ENCODE measurements around the gene PITPNM2.

PITPNM2 gene

DNA sequence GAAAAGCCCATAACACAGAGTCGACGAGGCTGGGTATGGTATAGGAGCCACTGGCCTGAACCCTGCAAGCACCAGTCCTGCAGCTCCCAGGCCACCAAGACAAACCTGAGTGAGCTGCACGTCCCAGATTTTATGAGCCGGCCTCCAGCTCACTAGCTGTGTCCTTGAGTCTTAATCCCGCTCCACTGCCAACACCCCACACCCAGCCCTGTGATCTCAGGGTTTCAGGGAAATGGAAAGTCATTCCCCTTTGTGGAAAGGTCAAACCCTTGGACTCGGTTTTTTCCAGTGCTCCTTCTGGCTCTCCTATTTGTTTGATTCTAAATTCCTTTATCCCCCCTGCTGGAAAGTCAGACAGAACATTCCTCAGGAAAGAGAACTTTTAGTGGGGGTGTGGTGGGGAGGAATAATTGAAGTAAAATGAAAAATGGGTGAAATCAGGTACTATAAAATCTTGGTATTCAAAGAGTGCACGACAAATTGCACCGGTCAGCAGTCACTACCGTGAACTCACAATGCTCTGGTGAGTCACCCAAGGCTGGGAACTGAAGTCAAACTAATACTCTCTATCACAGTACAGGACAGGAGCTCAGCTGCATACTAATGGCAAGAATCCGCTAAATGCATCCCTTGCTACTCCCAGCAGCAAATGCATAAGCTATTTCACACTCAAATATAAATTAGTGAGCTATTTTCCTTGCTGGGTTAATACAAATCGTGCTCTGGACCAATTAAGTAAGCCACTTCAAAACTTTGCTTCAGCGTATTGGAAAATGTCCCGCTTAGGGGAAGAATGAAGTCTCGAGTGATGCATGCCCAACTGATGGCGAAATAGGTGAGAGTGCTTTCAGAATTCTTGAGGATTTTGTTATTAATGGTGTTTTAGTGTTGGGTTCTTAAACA, 9.0 kb downstream of the PITPNM2 start:
- no peak for TF ChIP-seq POLR2AphosphoS5 (IDR thresholded peaks at IDR 0.05; ENCODE audit: borderline replicate concordance, low read depth, low read length)
- TF ChIP-seq FOXP2 (optimal IDR thresholded peaks at IDR 0.05; ENCODE audit: control extremely low read depth, extremely low read length, insufficient read depth) = no peak
- TF ChIP-seq EZH2 (IDR thresholded peaks at IDR 0.05) = no peak
- Histone ChIP-seq H3K9me3 (ENCODE audit: low read depth, low read length) (no peaks in the 10 kb centered on the region), H3K27ac (peak overlapping the region; percentile 26; the same call in 1 of the 2 replicates), H3K4me3 (peak overlapping the region; percentile 40; the same call in 1 of the 2 replicates), H3K36me3 (ENCODE audit: insufficient read depth, low read length) (no peaks in the 10 kb centered on the region), H3K9ac (ENCODE audit: insufficient read length) (no peak overlapping the region)
- DNase-seq (ENCODE audit: low read depth, low spot score) = no peak

DNA sequence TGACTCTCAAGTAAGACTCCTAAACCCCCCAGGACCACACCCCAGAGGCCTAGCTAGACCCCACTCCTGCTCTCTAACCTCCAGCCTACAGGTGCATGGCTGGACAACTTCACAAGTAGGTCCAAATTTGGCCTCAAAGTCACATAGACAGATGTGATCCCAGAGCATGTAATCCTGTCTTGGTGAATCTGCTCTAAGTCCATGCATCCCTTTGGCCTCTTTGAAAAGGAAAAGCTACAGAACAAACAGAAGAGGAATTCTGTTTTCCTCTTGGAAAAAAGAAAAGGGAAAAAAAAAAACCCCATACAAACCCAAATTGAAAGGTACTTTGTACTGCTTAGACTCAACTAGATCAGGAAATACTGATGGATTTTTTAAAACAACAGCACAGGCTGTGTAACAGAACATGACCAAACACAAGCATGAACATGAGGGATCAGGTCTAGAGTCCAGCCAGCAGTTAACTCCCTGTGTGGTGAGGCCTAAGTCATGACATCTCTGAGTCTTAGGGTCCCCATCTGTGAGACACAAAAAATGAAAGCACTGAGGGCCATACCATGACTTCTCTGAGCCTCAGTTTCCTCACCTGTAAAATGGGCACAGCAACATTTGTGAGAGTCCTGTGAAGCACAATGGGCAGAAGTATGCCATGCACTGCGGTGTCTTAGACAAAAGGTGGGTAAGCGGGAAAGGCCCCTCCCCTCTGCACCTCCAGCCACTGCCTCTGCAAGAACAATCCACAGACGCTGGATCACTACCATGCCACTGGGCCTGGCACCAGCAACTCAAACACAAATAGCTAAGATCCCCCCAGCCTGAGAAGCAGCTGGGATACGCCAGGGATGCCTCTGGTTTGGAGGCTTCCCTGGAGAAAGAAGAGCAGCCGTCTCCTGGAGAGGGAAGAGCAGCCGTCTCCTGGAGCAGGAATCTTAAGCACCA, 9.9 kb downstream of the PITPNM2 start:
- TF ChIP-seq POLR2AphosphoS5 (IDR thresholded peaks at IDR 0.05; ENCODE audit: borderline replicate concordance, low read depth, low read length) = no peak
- no peak for TF ChIP-seq FOXP2 (optimal IDR thresholded peaks at IDR 0.05; ENCODE audit: control extremely low read depth, extremely low read length, insufficient read depth)
- TF ChIP-seq EZH2 (IDR thresholded peaks at IDR 0.05) = no peak
- H3K27ac ChIP-seq = no peak overlapping the region
- no peaks in the 10 kb centered on the region for H3K36me3 ChIP-seq (ENCODE audit: insufficient read depth, low read length)
- H3K9ac ChIP-seq (ENCODE audit: insufficient read length) = no peak overlapping the region
- H3K4me3 ChIP-seq = no peak overlapping the region
- no peaks in the 10 kb centered on the region for H3K9me3 ChIP-seq (ENCODE audit: low read depth, low read length)
- no peak for DNase-seq (ENCODE audit: low read depth, low spot score)

DNA sequence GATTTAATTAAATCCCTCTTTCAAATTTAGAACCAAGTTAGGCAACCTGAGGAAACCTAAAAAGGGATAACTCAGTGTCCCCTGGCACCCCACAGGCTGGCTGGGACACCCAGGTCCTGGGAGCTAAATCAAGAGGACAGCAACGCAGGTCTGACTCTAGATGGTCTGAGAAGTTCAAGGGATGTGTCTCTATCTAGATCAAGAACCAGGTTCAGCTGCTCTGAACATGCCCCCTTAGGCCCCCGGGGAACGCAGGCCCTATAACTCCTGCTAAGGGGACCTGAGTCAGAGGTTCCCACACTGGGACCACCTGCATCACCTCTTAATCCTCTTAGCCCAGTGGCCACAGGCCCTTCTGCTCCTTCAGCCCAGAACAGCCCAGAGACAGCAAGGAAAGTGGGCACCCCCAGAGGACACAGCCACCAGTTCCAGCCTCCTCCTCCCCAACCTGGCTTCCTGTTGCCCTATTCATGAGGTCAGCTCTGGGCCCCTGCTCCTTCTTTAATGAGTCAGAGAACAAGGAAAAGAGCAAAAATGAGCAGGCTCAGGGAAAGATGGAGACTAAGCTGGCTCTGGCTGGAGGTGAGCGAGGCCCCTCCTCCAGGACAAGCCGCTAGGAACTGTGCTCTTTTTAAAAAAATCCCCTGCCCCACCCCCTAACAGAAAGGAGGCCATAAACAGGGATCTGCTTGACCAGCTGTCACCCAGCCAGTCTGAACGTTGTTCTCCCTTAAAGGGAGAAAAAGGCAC, 10.8 kb downstream of the PITPNM2 start:
- no peak overlapping the region for H3K4me3 ChIP-seq
- H3K36me3 ChIP-seq (ENCODE audit: insufficient read depth, low read length) = no peaks in the 10 kb centered on the region
- no peak overlapping the region for H3K27ac ChIP-seq
- DNase-seq (ENCODE audit: low read depth, low spot score) = no peak
- H3K9me3 ChIP-seq (ENCODE audit: low read depth, low read length) = no peaks in the 10 kb centered on the region
- TF ChIP-seq EZH2 (IDR thresholded peaks at IDR 0.05) = no peak
- no peak for TF ChIP-seq FOXP2 (optimal IDR thresholded peaks at IDR 0.05; ENCODE audit: control extremely low read depth, extremely low read length, insufficient read depth)
- no peak for TF ChIP-seq POLR2AphosphoS5 (IDR thresholded peaks at IDR 0.05; ENCODE audit: borderline replicate concordance, low read depth, low read length)
- no peak overlapping the region for H3K9ac ChIP-seq (ENCODE audit: insufficient read length)

DNA sequence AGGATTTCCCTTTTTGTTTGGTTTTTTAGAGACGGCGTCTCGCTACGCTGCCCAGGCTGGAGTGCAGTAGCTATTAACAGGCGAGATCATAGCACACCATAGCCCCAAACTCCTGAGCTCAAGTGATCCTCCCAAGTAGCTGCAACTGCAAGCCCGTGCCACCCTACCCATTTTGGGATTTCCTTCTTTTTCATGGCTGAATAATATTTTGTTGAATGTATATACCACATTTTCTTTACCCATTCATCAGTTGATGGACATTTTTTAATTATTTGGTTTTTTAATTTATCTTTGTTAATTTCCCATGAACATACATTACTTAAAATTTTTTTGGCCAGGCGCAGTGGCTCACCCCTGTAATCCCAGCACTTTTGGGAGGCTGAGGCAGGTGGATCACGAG, 15.2 kb downstream of the PITPNM2 start:
- no peak overlapping the region for H3K9ac ChIP-seq (ENCODE audit: insufficient read length)
- TF ChIP-seq FOXP2 (optimal IDR thresholded peaks at IDR 0.05; ENCODE audit: control extremely low read depth, extremely low read length, insufficient read depth) = no peak
- TF ChIP-seq POLR2AphosphoS5 (IDR thresholded peaks at IDR 0.05; ENCODE audit: borderline replicate concordance, low read depth, low read length) = no peak
- no peak for TF ChIP-seq EZH2 (IDR thresholded peaks at IDR 0.05)

GRCh38 chr12:123134826-123135225, 16.1 kb downstream of the PITPNM2 start:
- Histone ChIP-seq H3K9ac (ENCODE audit: insufficient read length) (no peak overlapping the region), H3K9me3 (ENCODE audit: low read depth, low read length) (no peaks in the 10 kb centered on the region), H3K4me3 (no peak overlapping the region), H3K36me3 (ENCODE audit: insufficient read depth, low read length) (no peaks in the 10 kb centered on the region), H3K27ac (no peak overlapping the region)
- no peak for DNase-seq (ENCODE audit: low read depth, low spot score)
- TF ChIP-seq EZH2 (IDR thresholded peaks at IDR 0.05) (no peak), POLR2AphosphoS5 (IDR thresholded peaks at IDR 0.05; ENCODE audit: borderline replicate concordance, low read depth, low read length) (no peak), FOXP2 (optimal IDR thresholded peaks at IDR 0.05; ENCODE audit: control extremely low read depth, extremely low read length, insufficient read depth) (no peak)

More for the DNA sequence above, 15.2 kb downstream of the PITPNM2 start:
- H3K9me3 ChIP-seq (ENCODE audit: low read depth, low read length) = no peaks in the 10 kb centered on the region
- H3K36me3 ChIP-seq (ENCODE audit: insufficient read depth, low read length) = no peaks in the 10 kb centered on the region
- H3K4me3 ChIP-seq = no peak overlapping the region
- H3K27ac ChIP-seq = no peak overlapping the region
- no peak for DNase-seq (ENCODE audit: low read depth, low spot score)

GRCh38 chr12:123134271-123134671, 16.6 kb downstream of the PITPNM2 start:
- Histone ChIP-seq H3K9me3 (ENCODE audit: low read depth, low read length) (no peaks in the 10 kb centered on the region), H3K27ac (no peak overlapping the region), H3K36me3 (ENCODE audit: insufficient read depth, low read length) (no peaks in the 10 kb centered on the region), H3K4me3 (no peak overlapping the region), H3K9ac (ENCODE audit: insufficient read length) (no peak overlapping the region)
- TF ChIP-seq EZH2 (IDR thresholded peaks at IDR 0.05) (no peak), POLR2AphosphoS5 (IDR thresholded peaks at IDR 0.05; ENCODE audit: borderline replicate concordance, low read depth, low read length) (no peak), FOXP2 (optimal IDR thresholded peaks at IDR 0.05; ENCODE audit: control extremely low read depth, extremely low read length, insufficient read depth) (no peak)
- no peak for DNase-seq (ENCODE audit: low read depth, low spot score)

DNA sequence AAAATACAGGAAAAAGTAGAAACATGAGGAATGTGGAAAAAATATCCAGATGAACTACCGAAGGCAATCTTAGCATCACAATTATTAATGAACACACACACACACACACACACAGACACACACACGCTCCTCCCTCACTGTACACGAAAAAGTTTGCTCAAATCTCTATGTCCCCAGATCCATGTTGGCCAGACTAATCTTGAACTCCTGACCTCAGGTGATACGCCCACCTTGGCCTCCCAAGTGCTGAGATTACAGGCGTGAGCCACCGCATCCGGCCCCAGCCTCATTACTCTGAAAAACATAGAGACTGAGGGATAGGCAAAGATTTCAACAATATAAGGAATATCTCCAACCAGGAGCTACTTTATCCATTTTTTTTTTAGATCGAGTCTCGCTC, 17.2 kb downstream of the PITPNM2 start:
- Histone ChIP-seq H3K9ac (ENCODE audit: insufficient read length) (no peak overlapping the region), H3K4me3 (no peak overlapping the region), H3K36me3 (ENCODE audit: insufficient read depth, low read length) (no peaks in the 10 kb centered on the region), H3K27ac (no peak overlapping the region), H3K9me3 (ENCODE audit: low read depth, low read length) (no peaks in the 10 kb centered on the region)
- no peak for DNase-seq (ENCODE audit: low read depth, low spot score)
- TF ChIP-seq FOXP2 (optimal IDR thresholded peaks at IDR 0.05; ENCODE audit: control extremely low read depth, extremely low read length, insufficient read depth) = no peak
- no peak for TF ChIP-seq EZH2 (IDR thresholded peaks at IDR 0.05)
- no peak for TF ChIP-seq POLR2AphosphoS5 (IDR thresholded peaks at IDR 0.05; ENCODE audit: borderline replicate concordance, low read depth, low read length)

Measured in SK-N-MC (cell line).